ENCODE measurements around the gene RPS6KA2.

Gene RPS6KA2

DNA sequence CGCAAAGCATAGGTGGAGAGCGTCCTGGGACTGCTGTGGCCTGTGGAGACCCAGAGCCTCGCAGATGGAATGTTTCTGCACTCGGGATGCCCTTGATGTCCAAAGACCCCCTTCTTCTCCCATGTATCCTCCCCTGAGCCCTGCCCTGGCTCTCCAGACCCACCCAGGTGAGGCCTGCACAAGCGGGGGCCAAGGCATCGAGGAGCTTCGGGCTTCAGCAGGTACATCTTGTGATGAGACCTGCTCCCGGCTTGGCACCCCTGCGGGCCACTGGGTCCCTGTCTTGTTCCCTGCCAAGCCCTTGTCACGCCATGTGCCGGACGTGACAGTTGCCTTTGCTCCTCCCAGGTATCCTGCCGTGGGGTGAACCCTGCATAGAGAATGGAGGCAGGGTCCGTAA, 125.8 kb downstream of the RPS6KA2 start:
- no peak for DNase-seq (ENCODE audit: insufficient read length, low spot score)
- no peak for FAIRE-seq
- TF ChIP-seq POLR2A (IDR thresholded peaks at IDR 0.05; ENCODE audit: low read depth, low read length) = no peak

DNA sequence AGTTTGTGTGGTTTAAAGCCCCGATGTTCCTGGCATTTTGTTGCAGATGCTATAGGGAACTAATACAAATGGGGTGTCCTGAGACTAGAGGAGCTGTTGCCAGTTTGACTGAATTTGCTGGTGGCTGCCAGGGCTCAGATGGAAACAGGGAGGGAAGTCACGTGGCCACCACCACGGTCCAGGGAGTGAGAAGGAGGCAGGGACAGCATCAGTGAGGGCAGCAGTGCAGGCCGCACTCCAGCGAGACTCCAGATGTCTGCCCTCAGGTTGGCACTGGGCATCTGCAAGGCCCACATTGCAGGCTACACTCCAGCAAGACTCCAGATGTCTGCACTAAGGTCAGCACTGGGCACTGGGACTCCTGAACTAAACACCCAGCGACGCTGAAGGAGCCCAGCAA, 126.8 kb downstream of the RPS6KA2 start:
- DNase-seq (ENCODE audit: insufficient read length, low spot score) (no peak), FAIRE-seq (no peak)
- TF ChIP-seq POLR2A (IDR thresholded peaks at IDR 0.05; ENCODE audit: low read depth, low read length) = no peak

DNA sequence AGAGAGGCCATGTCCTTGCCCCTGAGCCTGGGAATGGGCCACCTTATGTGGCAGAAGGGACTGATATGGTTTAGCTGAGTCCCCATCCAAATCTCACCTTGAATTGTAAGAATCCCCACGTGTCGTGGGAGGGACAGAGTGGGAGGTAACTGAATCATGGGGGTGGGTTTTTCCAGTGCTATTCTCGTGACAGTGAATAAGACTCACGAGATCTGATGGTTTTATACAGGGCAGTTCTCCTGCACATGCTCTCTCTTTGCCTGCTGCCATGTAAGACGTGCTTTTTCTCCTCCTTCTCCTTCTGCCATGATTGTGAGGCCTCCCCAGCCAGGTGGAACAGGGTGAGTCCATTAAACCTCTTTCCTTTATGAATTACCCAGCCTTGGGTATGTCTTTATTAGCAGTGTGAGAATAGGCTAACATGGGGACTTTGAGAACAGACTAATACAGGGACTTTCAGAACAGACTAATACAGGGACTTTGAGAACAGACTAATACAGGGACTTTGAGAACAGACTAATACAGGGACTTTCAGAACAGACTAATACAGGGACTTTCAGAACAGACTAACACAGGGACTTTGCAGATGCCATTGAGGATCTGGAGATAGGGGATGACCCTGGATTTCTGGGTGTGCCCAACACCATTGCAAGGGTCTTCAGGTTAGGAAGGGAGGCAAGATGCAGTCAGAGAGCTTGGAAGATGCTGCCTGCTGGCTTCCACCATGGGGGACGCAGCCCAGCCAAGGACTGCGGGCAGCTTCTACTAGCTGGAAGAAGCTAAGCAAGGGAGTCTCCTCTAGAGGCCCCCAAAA, 127.5 kb downstream of the RPS6KA2 start:
- no peak for DNase-seq (ENCODE audit: insufficient read length, low spot score)

DNA sequence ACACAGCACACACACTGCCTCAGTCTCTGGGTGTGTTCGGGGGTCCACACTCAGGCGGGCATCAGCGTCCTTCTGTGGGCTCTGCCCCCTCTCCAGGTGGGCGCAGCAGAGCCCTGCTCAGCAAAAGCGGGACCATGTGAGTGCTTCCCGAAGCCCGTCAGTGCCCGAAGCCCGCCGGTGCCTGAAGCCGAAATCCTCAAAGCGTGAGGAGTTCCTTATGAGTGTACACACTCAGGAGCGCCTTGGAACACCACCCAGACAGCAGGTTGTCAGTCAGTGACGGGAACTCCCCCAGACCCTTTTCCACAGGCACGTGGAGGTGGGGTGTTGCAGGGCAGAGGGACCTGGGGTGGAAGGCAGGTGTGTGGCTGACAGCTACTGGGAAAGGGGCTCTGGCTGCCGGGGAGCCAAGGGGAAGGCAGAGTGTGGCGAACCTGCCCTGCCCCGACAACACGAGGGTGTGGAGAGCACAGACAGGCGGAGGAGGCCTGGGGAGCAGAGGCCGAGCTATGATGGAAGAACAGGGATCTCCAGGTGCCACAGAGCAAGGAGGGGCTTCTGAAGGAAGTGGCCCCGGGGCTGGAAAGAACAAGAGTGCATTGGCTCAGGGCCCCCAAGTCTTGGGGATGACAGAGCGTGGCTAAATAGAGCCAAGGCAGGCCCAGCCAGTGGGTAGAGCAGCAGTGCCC, 128.2 kb downstream of the RPS6KA2 start:
- TF ChIP-seq POLR2A (IDR thresholded peaks at IDR 0.05; ENCODE audit: low read depth, low read length) = no peak
- no peak for DNase-seq (ENCODE audit: insufficient read length, low spot score)
- no peak for FAIRE-seq

More for the DNA sequence above, 127.5 kb downstream of the RPS6KA2 start:
- TF ChIP-seq POLR2A (IDR thresholded peaks at IDR 0.05; ENCODE audit: low read depth, low read length) = no peak
- no peak for FAIRE-seq

DNA sequence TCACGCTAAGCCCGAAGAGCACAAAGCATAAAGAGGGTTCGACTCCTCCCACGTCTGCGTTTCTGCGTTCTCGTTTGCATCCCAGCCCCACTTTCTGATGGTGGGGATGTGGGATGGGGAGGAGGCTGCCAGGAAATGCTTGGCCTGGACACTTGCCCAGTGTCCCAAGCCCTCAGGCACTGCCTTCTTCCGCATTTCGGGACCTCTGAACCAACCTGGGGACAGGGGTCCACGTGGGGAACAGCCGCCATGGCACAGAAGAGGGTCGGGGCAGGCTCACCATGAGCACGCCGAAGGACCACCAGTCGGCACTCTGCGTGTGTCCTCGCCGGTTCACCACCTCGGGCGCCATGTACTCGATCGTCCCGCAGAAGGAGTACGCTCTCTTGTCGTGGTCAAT, 128.8 kb downstream of the RPS6KA2 start:
- DNase-seq (ENCODE audit: insufficient read length, low spot score) (no peak), FAIRE-seq (no peak)
- TF ChIP-seq POLR2A (IDR thresholded peaks at IDR 0.05; ENCODE audit: low read depth, low read length) = no peak

DNA sequence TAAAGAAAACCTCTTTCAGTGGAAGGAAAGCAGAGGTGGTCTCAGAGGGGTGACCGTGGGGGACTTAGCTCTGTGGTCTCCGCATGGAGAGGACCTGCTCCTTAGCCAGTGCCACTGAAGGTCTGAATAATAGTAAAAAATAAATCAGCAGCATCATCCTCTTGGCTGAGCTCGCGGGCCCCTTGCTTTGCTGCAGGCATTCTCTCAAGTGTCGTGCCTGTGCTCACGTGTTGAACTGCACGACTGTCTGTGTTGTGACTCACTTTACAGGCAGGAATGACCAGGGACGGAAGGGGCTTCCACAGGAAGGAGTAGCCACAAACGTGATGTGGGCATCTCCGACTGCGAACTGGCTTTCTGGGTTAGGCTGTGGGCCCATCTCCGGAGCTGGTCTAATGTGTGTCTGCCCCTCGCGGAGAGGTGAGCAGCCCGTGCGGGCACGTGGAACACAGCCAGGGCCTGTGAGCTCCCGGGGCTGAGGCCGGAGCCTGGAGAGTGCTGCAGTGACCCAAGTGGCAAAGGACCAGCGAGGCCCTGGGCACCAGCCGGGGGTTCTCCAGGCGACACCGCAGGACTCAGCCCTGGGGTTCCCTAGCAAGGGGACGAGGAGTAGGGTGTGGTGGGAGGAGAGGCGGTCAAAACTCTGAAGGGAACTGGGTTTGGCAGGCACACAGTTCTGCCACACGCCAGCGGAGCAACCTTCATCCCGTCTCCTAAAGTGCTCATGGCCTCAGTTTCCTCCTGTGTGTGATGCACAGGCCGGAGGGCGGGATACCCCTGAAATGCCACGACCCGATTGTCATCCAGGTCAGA, 129.8 kb downstream of the RPS6KA2 start:
- DNase-seq (ENCODE audit: insufficient read length, low spot score) (no peak), FAIRE-seq (no peak)
- no peak for TF ChIP-seq POLR2A (IDR thresholded peaks at IDR 0.05; ENCODE audit: low read depth, low read length)

DNA sequence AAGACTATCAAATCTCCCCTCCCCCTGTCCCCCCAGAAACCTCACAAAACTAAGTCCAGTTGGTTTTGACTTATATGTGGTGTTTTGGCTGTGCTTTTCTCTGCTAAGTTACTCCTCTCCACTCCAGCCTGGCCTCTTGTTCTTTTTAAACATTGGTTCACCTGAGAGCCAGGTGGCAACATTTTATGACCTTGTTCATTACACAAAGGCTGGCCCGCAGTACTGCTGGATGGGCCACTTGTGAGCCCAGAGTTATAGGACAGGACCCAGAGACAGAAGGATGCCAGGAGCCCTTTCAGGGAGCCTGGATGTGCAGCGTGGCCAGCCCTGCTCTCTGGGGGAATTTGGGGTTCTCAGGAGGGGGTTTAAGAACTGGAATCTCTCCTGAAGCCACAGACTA, 130.6 kb downstream of the RPS6KA2 start:
- DNase-seq (ENCODE audit: insufficient read length, low spot score) (no peak), FAIRE-seq (no peak)
- TF ChIP-seq POLR2A (IDR thresholded peaks at IDR 0.05; ENCODE audit: low read depth, low read length) = no peak

DNA sequence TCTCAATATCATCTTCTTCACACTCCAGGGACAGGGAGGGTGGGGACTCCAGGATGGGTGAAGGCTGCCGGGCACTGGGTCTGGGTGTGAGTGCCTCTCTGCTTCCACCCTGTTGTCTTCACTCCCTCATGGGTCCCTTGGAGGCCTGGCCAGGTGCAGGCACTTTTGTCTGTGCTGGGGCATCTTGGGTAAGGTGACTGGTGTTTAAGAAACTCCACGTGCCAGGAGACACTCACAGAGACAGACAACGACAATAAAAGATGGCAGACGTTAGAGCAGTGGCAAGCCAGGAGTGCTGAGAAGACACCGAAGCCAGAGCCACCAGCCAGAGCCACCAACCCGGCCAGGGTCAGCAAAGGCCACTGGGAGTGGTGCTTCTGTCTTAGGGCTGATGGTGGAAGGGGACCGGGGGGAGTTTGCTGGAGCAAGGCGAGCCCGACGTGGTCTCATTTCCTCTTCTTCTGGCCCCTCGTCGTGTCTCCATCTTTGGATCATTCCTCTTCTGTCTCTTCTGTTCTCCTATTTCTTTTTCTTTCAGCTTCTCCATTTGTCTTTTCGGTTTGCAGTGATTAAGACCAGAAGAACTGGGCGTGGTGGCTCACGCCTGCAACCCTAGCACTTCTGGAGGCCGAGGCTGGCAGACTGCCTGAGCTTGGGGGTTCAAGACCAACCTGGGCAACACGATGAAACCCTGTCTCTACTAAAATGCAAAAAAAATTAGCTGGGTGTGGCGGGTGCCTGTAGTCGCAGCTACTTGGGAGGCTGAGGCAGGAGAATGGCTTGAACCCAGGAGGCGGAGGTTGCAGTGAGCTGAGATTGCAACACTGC, 131.3 kb downstream of the RPS6KA2 start:
- FAIRE-seq (no peak), DNase-seq (ENCODE audit: insufficient read length, low spot score) (no peak)
- no peak for TF ChIP-seq POLR2A (IDR thresholded peaks at IDR 0.05; ENCODE audit: low read depth, low read length)

DNA sequence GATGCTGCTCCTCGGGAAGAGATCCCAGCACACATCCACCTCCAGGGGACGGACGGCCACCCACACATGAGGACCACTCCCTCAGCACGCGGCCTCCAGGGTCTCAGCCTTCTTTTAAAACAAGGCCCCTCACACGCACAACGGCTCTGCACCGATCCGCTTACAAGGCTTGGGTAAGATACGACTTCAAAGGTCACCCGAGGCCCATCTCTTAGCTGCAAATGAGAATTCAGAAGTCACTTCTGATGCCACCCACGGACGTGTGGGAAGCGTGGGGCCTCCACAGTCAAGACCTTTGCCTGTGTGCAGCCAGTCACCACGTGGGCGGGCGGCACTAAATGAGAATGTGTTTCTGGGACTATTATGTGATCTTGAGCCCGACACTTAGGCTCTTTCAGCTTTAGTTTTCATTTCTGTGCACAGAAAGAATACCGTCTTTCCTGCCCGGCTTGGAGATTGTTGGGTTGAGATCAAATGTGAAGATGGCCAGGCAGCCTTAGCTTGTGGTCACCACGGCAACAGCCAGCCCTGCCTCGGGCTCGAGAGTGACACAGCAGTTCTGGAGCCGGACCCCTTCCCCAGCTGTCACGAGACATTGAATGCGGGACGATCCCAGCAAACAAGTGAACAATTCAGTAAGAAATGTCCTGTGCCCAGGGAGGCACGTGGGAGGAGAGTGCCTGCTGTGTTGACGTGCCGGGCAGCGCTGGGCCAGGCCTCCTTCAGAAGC, 132.1 kb downstream of the RPS6KA2 start:
- FAIRE-seq (no peak), DNase-seq (ENCODE audit: insufficient read length, low spot score) (no peak)
- TF ChIP-seq POLR2A (IDR thresholded peaks at IDR 0.05; ENCODE audit: low read depth, low read length) = no peak

DNA sequence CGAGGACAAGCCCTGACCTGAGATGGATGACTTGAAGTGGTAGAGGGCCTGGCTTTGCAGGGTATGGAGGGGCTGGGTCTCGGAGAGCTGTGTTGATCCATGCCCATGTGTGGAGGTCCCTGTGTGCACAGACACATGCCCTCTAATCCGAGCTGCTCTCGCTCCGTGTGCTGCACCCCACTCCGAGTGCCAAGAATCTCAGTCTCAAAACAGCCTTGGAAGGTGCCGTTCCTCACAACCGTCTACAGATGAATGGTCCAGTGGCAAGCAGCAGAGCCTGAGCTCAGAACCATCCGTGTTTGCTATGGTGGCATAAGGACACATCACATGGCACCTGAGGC, 133.0 kb downstream of the RPS6KA2 start:
- DNase-seq (ENCODE audit: insufficient read length, low spot score) (no peak), FAIRE-seq (no peak)
- TF ChIP-seq POLR2A (IDR thresholded peaks at IDR 0.05; ENCODE audit: low read depth, low read length) = no peak

DNA sequence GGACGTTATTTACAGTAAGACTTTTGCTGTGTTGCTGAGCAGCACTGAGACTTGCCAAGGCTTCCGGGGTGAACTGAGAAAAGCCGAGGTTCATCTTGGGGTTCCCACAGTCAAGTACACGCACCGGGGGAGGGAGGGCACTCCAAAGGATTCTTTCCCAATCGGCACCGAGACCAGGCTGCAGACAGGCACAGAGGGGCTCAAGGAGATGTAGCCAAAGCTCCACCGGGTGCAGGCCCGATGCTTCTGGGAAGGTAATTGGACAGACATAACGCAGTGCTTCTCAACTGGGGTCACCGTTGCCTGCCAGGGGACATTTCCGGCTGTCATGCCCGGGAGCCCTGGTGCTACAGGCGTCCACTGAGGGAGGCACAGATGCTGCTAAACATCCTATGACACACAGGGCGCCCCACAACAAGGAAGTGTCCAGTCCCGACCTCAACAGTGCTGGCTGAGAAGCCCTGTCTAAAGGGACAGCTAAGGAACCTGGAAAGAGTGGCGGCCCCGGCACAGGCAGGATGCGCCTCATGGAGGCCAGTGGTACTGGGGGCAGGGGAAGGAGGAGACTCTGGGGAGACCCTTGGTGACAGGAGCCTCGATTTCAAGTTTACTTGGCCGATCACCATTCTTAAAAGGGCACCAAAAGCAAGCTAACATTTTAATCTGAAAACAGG, 133.5 kb downstream of the RPS6KA2 start:
- DNase-seq (ENCODE audit: insufficient read length, low spot score) (no peak), FAIRE-seq (no peak)
- TF ChIP-seq POLR2A (IDR thresholded peaks at IDR 0.05; ENCODE audit: low read depth, low read length) = no peak

DNA sequence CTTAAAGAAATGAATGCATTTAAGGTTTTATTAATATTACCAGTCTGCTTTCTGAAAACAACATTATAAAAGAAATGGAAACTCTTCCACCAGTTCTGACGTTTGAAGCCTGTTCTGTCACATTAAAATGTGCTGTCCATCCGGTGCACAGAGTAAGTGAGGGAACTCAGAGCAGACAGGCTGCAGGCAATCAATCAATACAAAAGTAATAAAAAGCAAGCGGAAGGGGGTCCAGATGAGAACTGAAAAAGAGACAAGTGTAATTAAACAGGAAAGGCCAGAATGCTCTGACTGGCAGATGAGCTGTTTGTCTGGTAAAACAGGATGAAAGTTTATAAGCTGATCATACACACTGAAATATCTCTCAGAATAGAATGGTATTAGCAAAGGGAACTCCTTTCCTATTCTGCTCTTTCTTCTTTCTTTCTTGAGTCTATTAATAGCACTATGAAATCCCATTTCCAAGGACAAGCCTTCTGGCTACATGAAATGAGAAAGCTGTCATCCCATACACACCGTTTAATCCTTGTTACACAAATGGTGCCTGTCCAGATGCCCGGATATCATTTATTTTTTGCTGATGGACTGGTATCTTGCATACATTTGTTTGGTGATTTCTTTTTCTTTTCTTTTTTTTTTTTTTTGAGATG, 134.8 kb downstream of the RPS6KA2 start:
- TF ChIP-seq POLR2A (IDR thresholded peaks at IDR 0.05; ENCODE audit: low read depth, low read length) = no peak
- DNase-seq (ENCODE audit: insufficient read length, low spot score) (no peak), FAIRE-seq (no peak)
